Right lobe of liver (tissue), 6 donors: ENCODE results near the gene ABHD12. TPM values are rescaled to one million over a fixed set of nuclear protein-coding genes. Genes with fewer than 3 reads are reported as not detected.

Experiments used
- ATAC-seq, 4 donors: fragments of 200-7000 bp; cut with Tn5 transposase; one replicate each; pipeline ENCODE4 v1.9.1; 2020; ENCODE audit warnings: mild to moderate bottlenecking in 4 of 4, moderate library complexity in 4 of 4
- DNase-seq, 3 donors: peaks; one replicate each; pipeline ENCODE4 v3.0.0-alpha.2; 2020
- H3K27ac ChIP-seq, 3 donors: fragments of 200-600 bp; one replicate each; pipeline ENCODE4 v1.8.0; 2022
- H3K27me3 ChIP-seq, 2 donors: fragments of 200-600 bp; one replicate each; pipeline ENCODE4 v1.8.0; 2022
- H3K36me3 ChIP-seq, 4 donors: fragments of 200-600 bp; sonication (generic) in 1 of 4; one replicate each; pipeline versions ENCODE4 v1.5.1 to v1.8.0; 2017 to 2022; ENCODE audit warnings: control low read depth in 1 of 4
- H3K4me1 ChIP-seq, 4 donors: fragments of 200-600 bp; sonication (generic) in 1 of 4; one replicate each; pipeline versions ENCODE4 v1.5.1 to v1.8.0; 2017 to 2022; ENCODE audit warnings: control low read depth in 1 of 4
- H3K4me3 ChIP-seq, 3 donors: fragments of 200-600 bp; one replicate each; pipeline ENCODE4 v1.8.0; 2022
- H3K9me3 ChIP-seq, 4 donors: fragments of 200-600 bp; sonication (generic) in 1 of 4; one replicate each; pipeline versions ENCODE4 v1.5.1 to v1.8.0; 2017 to 2022; ENCODE audit warnings: control low read depth in 1 of 4
- CTCF ChIP-seq, 4 donors: fragments of 200-600 bp in 3 of 4; fragments of 450-650 bp in 1 of 4; IDR thresholded peaks; one replicate each; pipeline versions ENCODE4 v1.5.1 to v1.8.0; 2016 to 2022; ENCODE audit warnings: antibody characterized with exemption in 4 of 4, mild to moderate bottlenecking in 2 of 4
- POLR2A ChIP-seq: fragments of 450-650 bp; IDR thresholded peaks from one replicate; pipeline ENCODE4 v1.6.1; 2017; ENCODE audit warnings: antibody characterized with exemption, mild to moderate bottlenecking
- WGBS: methylation state at CpG from one replicate; pipeline ENCODE4 v1.1.6; 2018; ENCODE audit warnings: low coverage, low lambda C conversion rate; ENCODE audit not compliant: insufficient coverage; ENCODE audit errors: missing lambda C conversion rate; 5-methylcytosine and 5-hydroxymethylcytosine counted together
- intact Hi-C, 2 donors: fragments of 100-400 bp; cut with DNase I; formaldehyde crosslinking; loops; one replicate each; pipeline versions ENCODE4 v1.11.2 to v1.14.1; 2022
- total RNA-seq, 6 experiments: library from RNA; depleted of rRNA in 2 of 6; stranded (reverse); fragments of >200 nt in 2 of 6; fragmentation: NEBNext Ultra II Directional in 3 of 6; extraction: Animal tissue kit (Norgen Biotek cat#: 25700) in 3 of 6; gene quantifications; one replicate each; pipeline versions ENCODE4 v1.1.0 to v1.2.4, GENCODE V29; 2016 to 2023
- donor health status: DM: no; HTN: yes; CAD: no.
- donor health status: DM: no; HTN: no; CAD: no.
- donor health status: DM: no; HTN: no; CAD: no.
- donor health status: DM: no; HTN: yes; CAD: no.
- donor health status: DM: no; HTN: yes; CAD: no.

ABHD12 gene
- total RNA-seq, 6 experiments from 2014 or later: 16.1 to 23.6 (median 18.7) TPM

GRCh38 chr20:25306991-25307903, 83.4 kb downstream of the ABHD12 start:
- intact Hi-C loops: loop anchor here in 1 of 2 donors (10.0 kb wide), 1 partner anchor 88 kb away; the partner anchor contains the start of gene ABHD12
- H3K27me3 ChIP-seq: no peaks in the 10 kb centered on the region
- peaks cover 0 to 3% (median 0%) of the 10 kb centered on the region in 4 donors for H3K36me3 ChIP-seq
- H3K9me3 ChIP-seq: no peaks in the 10 kb centered on the region
- no peak for TF ChIP-seq CTCF (IDR thresholded peaks at IDR 0.05)
- no peak for TF ChIP-seq POLR2A
- DNase-seq (peak in 2 of 3 donors; percentile 55 to 63), ATAC-seq (peak; percentile 14 to 55 (median 24))
- H3K27ac ChIP-seq: no peak overlapping the region
- no peak overlapping the region for H3K4me3 ChIP-seq
- peaks cover 0 to 31% (median 11%) of the 10 kb centered on the region in 4 donors for H3K4me1 ChIP-seq
- WGBS: 55% methylated on average over 7 of the region's 10 CpGs

DNA sequence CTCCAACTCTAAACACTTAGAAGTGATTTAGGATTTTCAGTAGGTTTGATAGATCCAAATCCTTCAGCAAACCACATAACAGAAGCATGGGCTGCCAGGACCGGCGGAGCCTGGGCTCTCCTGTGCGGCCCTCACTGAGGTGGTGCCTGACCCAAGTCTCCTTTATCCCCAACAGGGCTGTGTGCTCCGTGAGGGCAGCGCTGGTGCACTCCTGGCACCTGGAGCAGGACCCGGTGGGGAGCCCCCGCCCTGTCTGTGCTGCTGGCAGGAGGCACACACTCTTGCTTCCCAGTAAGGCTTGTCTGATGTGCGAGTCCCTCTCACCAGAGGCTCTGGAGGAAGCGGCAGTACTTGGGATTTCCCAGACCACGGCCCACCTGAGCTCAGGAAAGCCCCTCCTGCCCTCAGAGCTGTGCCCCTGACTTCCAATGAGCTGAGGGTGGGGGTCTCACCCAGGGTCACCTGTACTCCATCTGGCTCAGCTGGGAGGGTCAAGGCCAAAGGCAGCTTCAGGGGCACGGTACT, 86.5 kb downstream of the ABHD12 start:
- TF ChIP-seq CTCF (IDR thresholded peaks at IDR 0.05): no peak
- no peak for TF ChIP-seq POLR2A
- DNase-seq: no peak
- no peak overlapping the region for H3K27ac ChIP-seq
- 17% methylated on average over 1 of the region's 11 CpGs for WGBS
- peaks cover 0 to 3% (median 0%) of the 10 kb centered on the region in 4 donors for H3K36me3 ChIP-seq
- H3K4me3 ChIP-seq: no peak overlapping the region
- intact Hi-C loops: loop anchor here in 1 of 2 donors (10.0 kb wide), 1 partner anchor 91 kb away; the partner anchor contains the start of gene ABHD12
- ATAC-seq: no peak
- no peaks in the 10 kb centered on the region for H3K9me3 ChIP-seq
- peaks cover 0 to 9% (median 0%) of the 10 kb centered on the region in 4 donors for H3K4me1 ChIP-seq
- no peaks in the 10 kb centered on the region for H3K27me3 ChIP-seq

- no peak for DNase-seq
Measured at GRCh38 chr20:25303292-25304024, 87.2 kb downstream of the ABHD12 start.

More at GRCh38 chr20:25303292-25304024, 87.2 kb downstream of the ABHD12 start:
- no peak for ATAC-seq
- Histone ChIP-seq H3K27ac (no peak overlapping the region), H3K36me3 (peaks cover 0 to 3% (median 0%) of the 10 kb centered on the region in 4 donors), H3K4me1 (peaks cover 0 to 9% (median 0%) of the 10 kb centered on the region in 4 donors), H3K9me3 (no peaks in the 10 kb centered on the region), H3K27me3 (no peaks in the 10 kb centered on the region), H3K4me3 (no peak overlapping the region)
- 95% methylated on average over 8 of the region's 12 CpGs for WGBS
- no peak for TF ChIP-seq POLR2A
- no peak for TF ChIP-seq CTCF (IDR thresholded peaks at IDR 0.05)
- intact Hi-C loops: loop anchor here in 1 of 2 donors (10.0 kb wide), 1 partner anchor 91 kb away; the partner anchor contains the start of gene ABHD12
